CD4-positive, alpha-beta T cell treated with Interleukin-6 for 4 hours (primary cell): Measurements from ENCODE around the gene DPEP1.

ENCODE experiments used
- DNase-seq: peaks from one replicate; pipeline ENCODE4 v3.0.0-alpha.2; 2020; ENCODE audit warnings: mixed read lengths

DPEP1 gene

DNA sequence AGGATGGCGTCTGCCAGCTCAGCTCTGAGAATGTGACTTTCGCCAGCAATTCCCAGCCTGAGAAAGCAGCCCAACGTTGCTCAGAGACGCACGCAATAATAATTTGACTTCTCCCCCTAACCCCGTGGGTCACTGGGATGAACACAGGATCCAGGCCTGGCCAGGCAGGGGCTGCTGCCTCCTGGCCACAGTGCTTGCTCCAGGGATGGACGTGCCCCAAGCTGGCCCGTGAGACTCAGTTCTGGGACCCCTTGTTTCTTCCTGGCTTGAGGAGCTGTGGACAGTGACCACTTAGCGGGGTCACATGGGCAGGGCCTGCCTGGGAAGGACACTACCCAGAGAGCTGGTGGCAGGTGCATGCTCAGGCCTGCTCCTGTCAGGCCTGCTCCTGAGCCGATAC, 13.5 kb upstream of the DPEP1 start:
- no peak for DNase-seq

DNA sequence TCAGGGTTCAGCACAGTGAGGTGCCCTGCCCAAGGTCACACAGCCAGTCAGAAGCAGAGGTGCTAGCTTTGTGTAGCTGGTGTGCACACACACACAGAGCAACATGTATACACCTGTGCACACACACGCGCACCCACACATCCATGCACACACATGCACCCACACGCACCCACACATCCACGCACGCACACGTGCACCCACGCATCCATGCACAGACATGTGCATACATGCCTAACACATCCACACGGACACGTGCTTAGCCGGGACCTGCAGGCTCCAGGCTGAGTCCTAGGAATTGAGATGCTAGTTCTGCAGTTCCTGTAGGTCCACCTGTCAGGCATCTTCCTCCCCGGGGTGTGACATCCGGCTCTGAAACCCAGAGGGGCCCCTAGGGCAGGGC, 13.0 kb upstream of the DPEP1 start:
- no peak for DNase-seq

DNA sequence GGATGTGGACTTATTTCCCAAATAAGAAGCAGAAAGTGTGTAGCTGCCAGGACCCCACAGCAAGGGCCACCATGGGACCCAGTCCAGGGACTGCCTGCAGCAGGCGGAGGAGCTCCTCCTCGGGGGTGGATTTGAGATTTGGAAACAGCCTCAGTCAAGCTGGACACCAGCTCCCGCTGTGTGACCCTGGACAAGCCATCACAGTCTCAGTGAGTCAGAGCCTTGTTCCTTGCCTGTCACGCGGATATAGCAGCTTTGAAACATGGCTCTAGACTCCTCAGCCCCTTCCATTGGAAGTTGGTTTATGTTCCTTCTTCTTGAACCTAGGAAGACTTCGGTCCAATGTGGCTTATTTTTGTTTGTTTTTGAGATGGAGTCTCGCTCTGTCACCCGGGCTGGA, 12.5 kb upstream of the DPEP1 start:
- no peak for DNase-seq

DNA sequence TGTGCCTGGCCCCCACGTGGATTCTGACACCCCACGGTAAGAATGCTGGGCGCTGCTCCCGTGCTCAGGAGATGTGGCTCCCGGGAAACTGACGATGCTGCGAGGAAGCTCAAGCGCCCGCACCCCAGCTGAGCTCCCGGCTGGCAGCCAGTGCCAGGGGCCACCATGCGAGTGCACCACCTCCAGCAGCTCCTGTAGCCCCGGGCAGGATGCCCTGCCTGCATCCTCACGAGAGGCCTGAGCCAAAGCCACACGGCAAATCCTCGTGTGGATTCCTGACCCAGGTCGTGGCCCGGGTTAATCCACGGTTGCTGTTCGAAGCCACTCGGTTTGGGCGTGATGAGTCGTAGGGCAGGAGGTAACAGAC, 11.6 kb upstream of the DPEP1 start:
- DNase-seq, result no peak

DNA sequence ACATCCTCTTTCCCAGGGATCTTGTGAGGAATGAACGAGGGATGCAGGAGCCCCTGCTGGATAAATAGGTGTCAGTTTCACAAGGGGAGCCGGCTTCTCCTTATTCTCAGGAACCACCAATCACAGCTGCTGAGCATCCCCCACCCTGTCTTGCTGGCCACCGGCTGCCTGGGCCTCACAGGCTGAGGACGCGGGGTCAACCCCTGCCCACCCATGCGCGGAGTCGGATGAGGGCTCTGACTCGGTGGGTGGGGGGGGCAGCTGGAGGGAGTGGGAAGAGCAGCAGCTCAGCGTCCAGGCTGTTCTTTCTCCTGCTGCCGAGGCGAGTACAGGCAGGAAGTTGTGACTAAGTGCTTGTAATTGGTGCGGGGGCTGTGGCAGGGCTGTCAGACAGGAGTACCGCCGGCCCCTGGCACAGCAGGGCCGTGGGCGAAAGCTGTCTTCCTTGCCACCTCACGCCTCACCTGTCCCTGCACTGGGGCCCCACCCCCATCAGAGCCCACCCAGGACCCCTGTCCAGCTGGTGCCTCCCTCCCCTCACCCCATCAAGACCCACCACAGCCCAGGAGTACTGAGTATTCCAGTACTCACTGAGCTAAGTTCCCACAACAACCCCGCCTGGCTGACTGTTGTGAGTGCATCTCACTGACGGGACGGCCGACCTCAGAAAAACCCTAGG, 11.0 kb upstream of the DPEP1 start:
- peak; percentile 74 for DNase-seq

DNA sequence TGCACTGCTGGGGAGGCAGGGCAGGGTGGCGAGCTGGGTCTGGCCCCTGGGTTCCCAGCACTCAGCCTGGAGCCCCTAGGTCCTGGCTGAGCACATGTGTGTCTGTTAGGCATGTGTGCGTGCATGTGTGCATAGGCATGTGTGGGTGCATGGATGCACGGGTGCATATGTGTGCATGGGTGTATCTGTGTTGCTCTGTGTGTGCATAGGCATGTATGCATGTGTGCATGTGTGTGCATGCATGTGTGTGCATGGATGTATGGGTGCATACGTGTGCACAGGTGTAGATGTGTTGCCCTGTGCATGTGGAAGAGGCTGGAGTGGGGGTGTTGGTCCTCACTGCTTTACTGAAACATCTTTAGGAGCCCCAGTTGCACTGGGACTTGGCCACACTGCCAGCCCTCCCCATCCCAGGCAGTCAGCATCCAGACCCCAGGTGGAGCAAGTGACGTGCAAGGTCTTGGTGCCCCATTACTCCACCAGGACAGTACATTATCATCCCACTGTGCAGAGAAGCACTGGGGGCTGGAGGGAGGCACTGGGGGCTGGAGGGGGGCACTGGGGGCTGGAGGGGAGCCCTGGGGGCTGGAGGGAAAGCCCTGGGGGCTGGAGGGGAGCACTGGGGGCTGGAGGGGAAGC, 10.4 kb upstream of the DPEP1 start:
- DNase-seq, result no peak

DNA sequence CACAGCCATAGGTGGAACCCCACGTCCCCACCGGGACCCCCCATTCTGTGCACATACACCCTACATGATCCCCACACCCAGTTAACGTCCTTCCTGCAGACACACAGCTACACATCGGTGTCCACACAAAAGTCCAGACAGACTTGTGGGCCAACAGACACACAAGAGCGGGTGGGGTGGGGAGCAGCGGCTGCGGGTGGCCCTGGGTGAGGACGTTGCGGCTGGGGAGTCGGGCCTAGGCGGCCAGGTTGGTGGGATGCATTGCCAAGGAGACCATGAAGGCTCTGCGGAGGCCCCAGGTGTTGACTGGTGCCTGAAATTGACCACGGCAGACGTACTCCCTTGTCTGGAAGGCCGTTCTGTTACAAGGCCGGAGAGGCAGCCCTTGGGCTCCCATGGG, 8.7 kb upstream of the DPEP1 start:
- no peak for DNase-seq

DNA sequence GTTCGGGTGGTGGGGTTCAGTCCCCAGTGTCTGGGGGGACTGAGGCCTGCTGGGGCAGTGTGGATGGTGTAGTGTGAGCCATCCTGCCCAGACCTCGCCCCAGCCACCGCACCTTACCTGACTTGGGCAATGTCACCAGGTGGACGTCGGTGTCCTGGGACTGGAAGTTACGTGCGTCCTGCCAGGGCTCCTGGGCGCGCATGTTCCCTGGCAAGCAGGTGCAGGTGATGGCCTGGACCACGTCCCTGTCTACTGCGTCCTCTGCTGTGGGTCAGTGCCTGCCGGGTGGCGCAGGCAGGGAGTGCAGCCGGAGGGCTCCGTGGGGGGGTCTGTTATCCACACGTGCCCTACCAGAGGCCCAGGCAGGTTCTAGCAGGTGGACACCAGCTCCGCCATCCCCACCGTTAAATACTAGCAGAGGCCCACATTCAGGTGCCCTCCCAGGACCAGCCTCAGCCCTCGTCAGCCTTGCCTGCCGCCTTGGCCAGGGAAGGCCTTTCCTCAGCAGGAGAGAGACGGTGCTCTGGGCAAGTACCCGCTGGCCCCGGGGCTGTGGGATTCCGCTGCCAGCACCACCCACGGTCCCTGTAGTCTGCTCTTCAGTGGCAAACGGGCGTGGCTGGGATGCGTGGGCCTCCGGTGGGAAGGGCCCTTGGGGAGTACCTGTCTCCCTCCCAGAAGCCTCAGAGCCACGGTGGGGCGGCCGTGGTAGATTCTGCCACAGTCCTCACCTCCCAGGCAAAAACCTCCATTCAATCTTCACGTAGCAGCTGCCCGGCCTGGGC, 8.1 kb upstream of the DPEP1 start:
- DNase-seq, result no peak

DNA sequence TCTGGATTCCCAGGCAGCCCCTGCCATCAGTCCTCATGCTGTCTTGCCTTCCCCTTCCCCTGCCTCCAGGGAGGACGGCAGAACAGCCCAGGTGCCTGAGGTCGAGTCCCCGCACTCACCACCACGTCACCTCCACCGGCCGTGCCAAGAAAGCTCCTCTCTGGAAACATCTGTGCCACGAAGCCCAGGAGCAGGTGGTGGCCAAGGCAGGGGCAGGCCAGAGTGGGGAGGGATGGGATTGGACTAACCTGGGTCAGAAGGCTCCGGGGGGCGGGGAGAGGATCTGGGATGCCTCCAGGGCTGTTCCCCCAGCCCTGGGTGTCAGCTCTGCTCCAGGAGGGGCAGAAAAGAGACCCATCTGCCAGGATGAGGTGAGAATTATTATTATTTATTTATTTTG, 7.4 kb upstream of the DPEP1 start:
- no peak for DNase-seq

DNA sequence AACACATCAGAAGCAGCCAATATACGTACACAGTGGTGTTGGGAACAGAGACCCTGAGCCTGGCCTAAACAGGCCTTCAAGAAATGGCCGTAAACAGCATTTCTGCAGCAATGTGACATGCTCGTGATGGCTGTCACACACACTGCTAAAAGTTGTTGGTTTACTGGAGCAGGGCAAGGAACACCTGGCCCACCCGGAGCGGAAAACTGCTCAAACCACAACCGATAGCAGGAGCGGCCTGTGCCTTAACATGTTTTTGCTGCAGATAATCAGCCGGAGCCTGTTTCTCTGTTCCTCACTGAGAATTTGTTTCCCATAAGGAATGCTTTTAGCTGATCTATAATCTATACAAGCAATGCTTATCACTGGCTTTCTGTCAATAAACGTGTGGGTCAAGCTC, 6.0 kb upstream of the DPEP1 start:
- DNase-seq, result no peak

DNA sequence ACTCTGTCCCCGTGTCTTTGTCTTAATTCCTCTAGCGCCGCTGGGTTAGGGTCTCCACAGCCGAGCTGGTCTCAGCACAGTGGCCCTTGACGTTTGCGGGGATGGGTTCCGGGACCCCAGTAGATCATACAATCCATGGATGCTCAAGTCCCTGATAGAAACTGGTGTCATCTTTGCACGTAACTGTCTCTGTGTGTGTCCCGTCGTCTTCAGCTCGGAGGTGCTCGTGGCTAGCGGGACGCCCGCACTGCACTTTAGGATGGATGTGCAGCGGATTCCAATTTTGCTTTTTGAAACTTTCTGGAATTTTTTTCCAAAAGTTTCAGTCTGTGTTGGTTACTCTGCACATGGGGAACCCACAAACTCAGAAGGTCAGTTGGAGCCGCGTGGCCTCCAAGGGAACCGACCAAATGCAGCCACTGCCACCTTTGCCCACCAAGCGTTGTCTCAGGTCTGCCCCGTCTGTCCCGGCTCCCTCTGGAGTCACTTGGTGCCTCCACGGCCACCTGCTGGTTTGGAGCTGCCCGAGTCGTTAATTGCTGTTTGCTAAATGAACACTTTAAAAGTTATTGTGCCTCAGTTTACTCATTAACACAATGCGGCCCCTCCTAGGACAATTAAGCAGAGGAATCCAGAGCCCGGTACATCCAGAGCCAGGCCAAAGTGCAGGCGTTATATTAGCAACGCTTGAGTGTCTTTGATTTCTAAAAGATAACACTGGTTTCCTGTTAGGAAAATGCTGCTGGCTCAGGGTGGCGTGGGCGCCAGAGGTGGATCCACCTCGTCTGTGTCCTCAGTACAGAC, 5.3 kb upstream of the DPEP1 start:
- DNase-seq, result no peak

DNA sequence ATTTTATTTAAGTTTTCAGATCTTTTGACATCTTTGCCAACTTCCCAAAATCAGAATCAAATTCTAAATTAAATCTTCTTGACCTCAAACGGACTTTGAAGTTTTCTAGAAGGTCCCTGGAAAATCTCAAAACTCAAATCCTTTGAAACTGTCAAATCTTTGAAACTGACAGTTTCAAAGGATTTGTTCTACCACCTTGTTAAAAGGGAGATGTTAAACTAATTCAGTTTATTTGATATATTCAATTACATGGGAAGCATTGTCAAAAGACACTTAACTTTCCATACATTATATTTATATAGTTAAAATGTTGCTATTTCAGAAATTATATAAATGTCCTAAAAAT, 3.4 kb upstream of the DPEP1 start:
- no peak for DNase-seq

DNA sequence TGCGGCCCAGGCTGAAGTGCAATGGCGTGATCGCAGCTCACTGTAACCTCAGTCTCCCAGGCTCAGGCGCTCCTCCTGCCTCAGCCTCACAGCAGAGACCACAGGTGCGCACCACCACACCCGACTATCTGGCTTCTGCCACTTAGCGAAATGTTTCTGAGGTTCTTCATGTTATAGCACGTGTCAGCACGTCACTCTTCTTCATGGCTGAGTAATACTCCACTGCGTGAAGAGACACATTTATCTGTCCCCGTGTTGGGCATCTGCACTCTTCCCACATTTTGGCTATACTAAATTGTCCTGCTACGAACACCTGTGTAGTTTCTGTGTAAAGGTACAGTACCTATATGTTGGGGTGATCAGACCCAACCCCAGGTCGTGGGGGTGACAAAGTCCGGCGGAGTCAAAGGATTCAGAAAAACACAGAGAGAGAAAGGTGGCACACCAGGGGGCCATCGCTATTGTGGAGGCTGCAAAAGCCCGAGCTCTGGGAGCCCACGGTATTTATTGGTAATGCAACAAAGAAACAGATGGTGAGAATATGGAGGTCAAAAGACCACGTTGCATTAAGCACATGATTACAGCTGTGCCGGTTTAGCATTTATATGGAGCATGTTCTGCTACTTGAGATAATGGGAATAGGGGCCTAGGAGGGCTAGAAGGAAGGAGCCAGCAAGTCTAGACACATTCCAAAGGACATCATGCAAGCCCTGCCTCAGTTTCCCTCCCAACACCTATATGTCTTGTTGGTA, 851 bp upstream of the DPEP1 start:
- DNase-seq, result no peak

DNA sequence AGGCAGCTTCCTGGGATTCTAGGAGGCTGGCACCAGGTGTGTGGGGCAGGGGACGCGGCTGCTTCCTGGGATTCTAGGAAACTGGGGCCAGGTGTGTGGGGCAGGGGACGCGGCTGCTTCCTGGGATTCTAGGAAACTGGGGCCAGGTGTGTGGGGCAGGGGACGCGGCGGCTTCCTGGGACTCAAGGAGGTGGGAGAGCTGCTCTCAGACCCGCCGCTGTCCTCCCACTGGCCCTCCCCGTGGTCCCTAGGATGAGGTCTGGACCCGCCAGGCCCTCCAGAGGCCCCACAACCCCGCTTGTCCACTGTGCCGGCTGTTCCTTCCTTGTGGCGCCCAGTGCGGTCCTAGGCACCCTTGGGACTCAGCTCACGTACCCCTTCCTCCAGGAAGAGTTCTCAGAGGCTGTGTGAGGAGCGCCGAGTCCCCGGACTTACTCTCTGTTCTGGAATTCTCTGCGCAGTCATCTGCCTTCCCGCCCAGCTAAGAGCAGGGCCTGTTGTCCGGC, 565 bp downstream of the DPEP1 start:
- DNase-seq, result no peak

DNA sequence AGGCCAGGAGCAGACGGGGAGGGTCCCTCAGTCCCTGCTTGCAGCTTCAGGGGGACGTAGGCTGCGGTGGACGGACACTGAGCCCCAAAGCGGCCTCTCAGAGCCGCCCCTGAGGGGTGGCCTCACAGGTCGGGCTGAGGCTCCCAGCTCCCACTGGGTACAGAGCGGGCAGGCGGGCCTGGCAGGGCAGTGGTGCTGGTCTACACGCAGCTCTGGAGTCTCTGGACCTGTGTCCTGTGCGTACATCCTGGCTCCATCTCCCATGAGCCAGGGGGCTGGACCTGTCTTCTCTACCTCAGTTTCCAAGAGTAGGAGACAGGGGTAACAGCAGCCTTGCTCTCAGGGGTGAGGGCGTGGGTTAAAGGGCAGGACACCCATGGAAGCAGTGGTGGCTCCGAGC, 1.7 kb downstream of the DPEP1 start:
- no peak for DNase-seq

DNA sequence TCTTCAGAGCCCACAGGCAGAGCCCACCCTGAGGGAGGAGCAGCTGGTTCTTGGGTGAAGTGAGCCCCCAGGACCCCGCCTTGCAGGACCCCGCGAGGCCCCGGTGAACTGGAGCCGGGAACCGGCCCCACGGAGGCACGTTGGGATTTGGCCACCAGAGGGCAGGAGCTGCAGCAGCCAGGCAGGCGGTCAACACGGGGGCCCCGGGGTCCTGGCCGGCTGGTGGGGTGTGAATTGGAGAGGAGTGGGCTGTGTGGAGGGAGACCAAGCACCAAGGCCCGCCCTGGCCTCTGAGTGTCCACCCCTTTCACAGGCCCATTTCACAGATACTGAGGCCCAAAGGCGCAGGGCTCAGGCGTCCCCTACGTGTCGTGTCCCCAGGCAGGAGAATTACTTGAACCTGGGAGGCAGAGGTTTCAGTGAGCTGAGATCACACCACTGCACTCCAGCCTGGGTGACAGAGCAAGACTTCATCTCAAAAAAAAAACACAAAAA, 2.2 kb downstream of the DPEP1 start:
- DNase-seq, result no peak

DNA sequence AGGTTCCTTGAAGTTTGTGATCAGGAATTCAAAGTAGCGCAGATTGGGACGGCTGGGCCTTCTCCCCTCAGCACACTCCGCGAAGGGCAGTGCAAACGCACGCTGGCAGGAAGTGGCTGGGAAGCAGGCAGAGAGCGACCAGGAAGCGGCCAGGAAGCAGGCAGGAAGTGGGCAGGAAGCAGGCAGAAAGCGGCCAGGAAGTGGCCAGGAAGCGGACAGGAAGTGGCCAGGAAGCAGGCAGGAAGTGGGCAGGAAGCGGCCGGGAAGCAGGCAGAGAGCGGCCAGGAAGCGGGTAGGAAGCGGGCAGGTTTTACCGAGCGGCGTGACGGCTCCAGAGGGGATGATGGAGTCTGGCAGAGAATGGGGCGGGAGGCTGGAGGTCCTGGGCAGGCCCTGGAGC, 3.2 kb downstream of the DPEP1 start:
- DNase-seq, result peak; percentile 30

DNA sequence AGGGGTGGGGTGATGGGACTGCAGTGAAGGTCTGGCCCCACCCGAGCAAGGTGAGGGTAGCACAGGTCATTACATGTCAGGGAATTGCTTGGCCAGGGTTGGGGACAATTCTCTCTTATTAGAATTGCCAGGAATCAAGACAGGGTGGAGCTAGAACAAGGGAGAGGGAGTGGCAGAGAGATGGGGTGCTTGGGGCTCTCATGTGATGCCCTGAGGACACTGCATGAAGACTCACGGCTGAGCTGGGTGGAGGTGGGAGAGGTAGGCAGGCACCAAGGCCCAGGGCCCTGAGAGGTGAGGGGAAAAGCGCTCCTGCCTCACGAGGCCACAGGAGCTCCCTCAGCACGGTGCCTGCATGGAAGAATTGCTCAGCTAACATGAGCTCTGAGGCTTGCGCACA, 3.6 kb downstream of the DPEP1 start:
- no peak for DNase-seq

DNA sequence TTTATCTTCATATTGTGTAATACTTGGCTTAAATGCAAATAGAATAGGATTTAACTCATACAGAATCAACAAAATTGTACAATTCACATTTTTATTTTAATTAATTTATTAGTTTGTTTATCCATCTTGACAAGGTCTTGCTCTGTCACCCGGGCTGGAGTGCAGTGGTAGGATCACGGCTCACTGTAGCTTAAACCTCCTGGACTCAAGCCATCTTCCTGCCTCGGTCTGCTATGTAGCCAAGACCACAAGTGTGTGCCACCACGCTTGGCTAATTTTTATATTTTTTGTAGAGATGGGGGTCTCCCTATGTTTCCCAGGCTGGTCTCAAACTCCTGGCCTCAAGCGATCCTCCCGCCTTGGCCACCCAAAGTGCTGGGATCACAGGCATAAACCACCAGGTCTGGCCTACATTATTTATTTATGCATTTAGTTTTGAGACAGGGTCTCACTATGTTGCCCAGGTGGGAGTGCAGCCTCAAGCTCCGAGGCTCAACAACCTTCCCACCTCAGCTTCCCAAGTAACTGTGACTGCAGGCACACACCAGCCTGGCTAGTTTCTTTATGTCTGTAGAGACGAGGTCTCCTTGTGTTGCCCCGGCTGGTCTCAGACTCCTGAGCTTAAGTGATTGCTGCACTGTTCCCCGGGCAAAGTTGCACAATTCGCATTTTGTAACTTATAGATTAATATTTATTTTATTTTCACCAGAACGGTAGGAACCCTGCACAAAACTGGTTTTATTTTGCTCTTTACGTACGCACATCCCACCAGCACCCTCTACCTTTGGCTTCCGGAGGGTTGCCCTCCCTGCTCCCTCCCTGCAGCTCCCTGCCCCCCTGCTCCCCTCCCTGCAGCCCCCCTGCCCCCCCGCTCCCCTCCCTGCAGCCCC, 4.9 kb downstream of the DPEP1 start:
- DNase-seq, result no peak

DNA sequence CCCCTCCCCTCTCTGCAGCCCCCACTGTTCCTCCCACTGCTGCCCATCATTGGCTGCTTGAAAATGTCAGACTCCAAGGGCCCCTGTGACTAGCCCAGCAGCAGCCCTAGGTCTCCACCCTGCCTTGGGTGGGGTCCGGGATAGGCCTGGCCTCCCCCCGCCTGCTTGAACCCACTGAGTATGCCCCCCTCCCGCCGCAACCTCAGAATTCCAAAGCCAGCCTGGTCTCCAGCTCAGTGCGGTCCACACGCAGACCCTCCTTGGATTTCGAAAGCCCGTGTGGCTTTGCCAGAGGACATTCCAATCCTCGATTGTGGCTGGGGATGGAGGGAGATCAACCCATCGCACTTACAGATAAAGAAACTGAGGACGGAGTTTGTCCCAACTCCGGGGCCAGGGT, 6.4 kb downstream of the DPEP1 start:
- DNase-seq, result no peak

DNA sequence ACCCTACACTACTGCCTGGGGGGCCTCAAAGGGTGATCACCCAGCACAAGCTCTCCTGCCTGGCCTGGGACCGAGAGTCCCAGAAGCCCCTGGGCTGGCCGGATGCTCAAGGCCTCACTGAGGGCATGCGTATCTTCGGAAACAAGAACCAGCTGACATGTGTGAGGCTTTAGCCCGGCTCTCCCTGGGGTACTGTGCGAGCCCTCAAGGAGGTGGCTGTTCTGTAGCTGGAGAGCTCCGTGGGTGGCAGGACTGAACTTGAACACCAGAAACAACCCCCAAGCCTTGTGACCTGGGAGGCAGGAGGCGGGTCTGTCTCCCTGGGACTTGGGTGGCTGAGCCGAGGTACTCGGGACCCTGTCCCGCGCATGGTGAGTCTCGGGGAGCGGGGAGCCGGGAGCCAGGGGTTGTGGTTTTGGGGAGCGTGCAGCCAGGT, 7.0 kb downstream of the DPEP1 start:
- DNase-seq, result no peak
